Stomach (tissue), 4 donors: ENCODE results near the gene SMAD7.

Experiments used
- EP300 ChIP-seq: sonication (generic); formaldehyde crosslinking; IDR thresholded peaks from one replicate; pipeline ENCODE4 v1.6.1; 2017; ENCODE audit warnings: antibody characterized with exemption
- POLR2A ChIP-seq, 4 donors: fragments of 450-650 bp; IDR thresholded peaks; one replicate each; pipeline ENCODE4 v1.6.1; 2016; ENCODE audit warnings: antibody characterized with exemption in 4 of 4, control low read depth in 2 of 4, mild to moderate bottlenecking in 1 of 4, moderate library complexity in 1 of 4
- TF ChIP-seq, protein P1 (sequence below), 7 experiments: fragments of 450-650 bp in 4 of 7; fragments of 200-600 bp in 3 of 7; sonication (generic) in 3 of 7; IDR thresholded peaks; one replicate each; pipeline ENCODE4 v1.5.1; 2016 to 2019; ENCODE audit warnings: antibody characterized with exemption in 7 of 7, control low read depth in 2 of 7, mild to moderate bottlenecking in 1 of 7

DNA sequence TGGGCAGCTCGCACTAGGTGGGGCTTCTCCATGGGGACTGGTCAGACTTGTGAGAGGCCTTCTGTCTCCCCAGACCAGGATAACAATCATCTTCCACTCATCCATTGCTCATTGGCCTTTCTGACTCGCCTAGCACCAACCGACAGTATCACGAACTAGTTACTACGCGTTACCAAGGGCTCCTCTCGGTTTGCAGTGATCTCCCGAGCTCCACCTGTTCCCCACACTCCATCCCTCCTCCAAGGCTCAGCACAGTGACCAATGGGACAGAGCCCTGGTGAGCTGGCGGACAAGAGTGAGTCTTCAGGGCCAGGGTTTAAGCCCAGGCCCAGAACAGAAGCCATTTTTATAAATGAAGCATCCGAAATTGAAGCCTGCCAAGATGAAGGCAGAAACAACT lies 42.8 kb upstream of the SMAD7 start:
- TF ChIP-seq, protein P1, sequence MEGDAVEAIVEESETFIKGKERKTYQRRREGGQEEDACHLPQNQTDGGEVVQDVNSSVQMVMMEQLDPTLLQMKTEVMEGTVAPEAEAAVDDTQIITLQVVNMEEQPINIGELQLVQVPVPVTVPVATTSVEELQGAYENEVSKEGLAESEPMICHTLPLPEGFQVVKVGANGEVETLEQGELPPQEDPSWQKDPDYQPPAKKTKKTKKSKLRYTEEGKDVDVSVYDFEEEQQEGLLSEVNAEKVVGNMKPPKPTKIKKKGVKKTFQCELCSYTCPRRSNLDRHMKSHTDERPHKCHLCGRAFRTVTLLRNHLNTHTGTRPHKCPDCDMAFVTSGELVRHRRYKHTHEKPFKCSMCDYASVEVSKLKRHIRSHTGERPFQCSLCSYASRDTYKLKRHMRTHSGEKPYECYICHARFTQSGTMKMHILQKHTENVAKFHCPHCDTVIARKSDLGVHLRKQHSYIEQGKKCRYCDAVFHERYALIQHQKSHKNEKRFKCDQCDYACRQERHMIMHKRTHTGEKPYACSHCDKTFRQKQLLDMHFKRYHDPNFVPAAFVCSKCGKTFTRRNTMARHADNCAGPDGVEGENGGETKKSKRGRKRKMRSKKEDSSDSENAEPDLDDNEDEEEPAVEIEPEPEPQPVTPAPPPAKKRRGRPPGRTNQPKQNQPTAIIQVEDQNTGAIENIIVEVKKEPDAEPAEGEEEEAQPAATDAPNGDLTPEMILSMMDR (IDR thresholded peaks at IDR 0.05): no peak
- no peak for TF ChIP-seq POLR2A (IDR thresholded peaks at IDR 0.05)
- no peak for TF ChIP-seq EP300
